Muscle of leg (tissue), 11 donors: Measurements from ENCODE around the gene SOBP. TPM values are rescaled to one million over a fixed set of nuclear protein-coding genes. Genes with fewer than 3 reads are reported as not detected.

Experiments
- DNase-seq: peaks from one replicate; pipeline ENCODE4 v3.0.0; 2013
- H3K27ac ChIP-seq: one replicate; pipeline ENCODE4 v1.5.1; 2013; ENCODE audit warnings: mild to moderate bottlenecking, low read length, control low read depth
- H3K27me3 ChIP-seq: one replicate; pipeline ENCODE4 v1.6.1; 2013; ENCODE audit warnings: low read length; ENCODE audit not compliant: control insufficient read depth, insufficient read depth
- H3K36me3 ChIP-seq: one replicate; pipeline ENCODE4 v1.6.1; 2013; ENCODE audit warnings: low read length; ENCODE audit not compliant: control insufficient read depth, insufficient read depth
- H3K4me1 ChIP-seq: one replicate; pipeline ENCODE4 v1.6.1; 2013; ENCODE audit warnings: low read length; ENCODE audit not compliant: control insufficient read depth, insufficient read depth
- H3K4me3 ChIP-seq: one replicate; pipeline ENCODE4 v1.5.1; 2013; ENCODE audit warnings: low read length, control low read depth
- H3K9me3 ChIP-seq: replicated peaks from 2 replicates; pipeline ENCODE4 v1.6.1; 2013; ENCODE audit warnings: low read depth, low read length; ENCODE audit not compliant: control insufficient read depth
- WGBS: methylation state at CpG from one replicate; pipeline ENCODE4 v1.1.5; 2013; ENCODE audit warnings: missing lambda C conversion rate; ENCODE audit not compliant: insufficient coverage; 5-methylcytosine and 5-hydroxymethylcytosine counted together
- polyA plus RNA-seq, 8 donors: library from polyadenylated mRNA; unstranded; fragments of 120-200 nt; gene quantifications; one replicate each; pipeline versions ENCODE4 v1.2.1 to v1.2.3, GENCODE V29; 2013; ENCODE audit warnings: inconsistent platforms in 1 of 8, low replicate concordance in 1 of 8; ENCODE audit not compliant: insufficient read length in 8 of 8, insufficient read depth in 1 of 8
- total RNA-seq: library from RNA; stranded (reverse); fragments of 120-200 nt; gene quantifications from one replicate; pipeline ENCODE4 v1.2.4, GENCODE V29; 2013

Gene SOBP
- total and polyA plus RNA-seq, 9 donors: 13.6 to 17.6 (median 16.2) TPM

DNA sequence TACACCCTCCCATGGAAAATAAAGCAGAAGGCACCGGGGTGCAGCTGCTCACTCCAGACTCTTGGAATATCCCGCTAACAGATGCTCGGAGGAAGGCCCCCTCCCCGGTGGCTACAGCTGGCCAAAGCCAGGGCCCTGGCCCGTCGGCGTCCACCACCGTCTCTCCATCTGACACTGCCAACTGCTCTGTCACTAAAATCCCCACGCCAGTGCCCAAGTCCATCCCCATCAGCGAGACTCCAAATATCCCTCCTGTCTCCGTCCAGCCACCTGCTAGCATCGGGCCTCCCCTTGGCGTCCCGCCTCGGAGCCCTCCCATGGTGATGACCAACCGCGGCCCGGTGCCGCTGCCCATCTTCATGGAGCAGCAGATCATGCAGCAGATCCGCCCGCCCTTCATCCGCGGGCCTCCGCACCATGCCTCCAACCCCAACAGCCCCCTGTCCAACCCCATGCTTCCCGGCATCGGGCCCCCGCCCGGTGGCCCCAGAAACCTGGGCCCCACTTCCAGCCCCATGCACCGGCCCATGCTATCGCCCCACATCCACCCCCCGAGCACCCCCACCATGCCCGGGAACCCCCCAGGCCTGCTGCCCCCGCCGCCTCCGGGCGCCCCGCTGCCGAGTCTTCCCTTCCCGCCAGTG lies 143.9 kb downstream of the SOBP start:
- Histone ChIP-seq H3K4me1 (peaks cover 19% of the 10 kb centered on the region), H3K36me3 (peaks cover 20% of the 10 kb centered on the region), H3K4me3 (no peak overlapping the region), H3K27me3 (peaks cover 16% of the 10 kb centered on the region), H3K9me3 (no peaks in the 10 kb centered on the region), H3K27ac (peak overlapping the region; percentile 39)
- 42% methylated on average over 31 of the region's 39 CpGs for WGBS
- DNase-seq: peak; percentile 90

DNA sequence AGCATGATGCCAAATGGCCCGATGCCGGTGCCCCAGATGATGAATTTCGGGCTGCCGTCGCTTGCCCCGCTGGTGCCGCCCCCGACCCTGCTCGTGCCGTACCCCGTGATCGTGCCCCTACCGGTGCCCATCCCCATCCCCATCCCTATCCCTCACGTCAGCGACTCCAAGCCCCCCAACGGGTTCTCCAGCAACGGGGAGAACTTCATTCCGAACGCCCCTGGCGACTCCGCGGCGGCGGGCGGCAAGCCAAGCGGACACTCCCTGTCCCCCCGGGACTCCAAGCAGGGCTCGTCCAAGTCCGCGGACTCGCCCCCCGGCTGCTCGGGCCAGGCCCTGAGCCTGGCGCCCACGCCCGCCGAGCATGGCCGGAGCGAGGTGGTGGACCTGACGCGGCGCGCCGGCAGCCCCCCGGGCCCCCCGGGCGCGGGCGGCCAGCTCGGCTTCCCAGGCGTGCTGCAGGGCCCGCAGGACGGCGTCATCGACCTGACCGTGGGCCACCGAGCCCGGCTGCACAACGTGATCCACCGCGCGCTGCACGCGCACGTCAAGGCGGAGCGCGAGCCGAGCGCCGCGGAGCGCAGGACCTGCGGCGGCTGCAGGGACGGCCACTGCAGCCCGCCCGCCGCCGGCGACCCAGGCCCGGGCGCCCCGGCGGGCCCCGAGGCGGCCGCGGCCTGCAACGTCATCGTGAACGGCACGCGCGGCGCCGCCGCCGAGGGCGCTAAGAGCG lies 144.6 kb downstream of the SOBP start:
- no peak overlapping the region for H3K4me3 ChIP-seq
- H3K9me3 ChIP-seq: no peaks in the 10 kb centered on the region
- peaks cover 16% of the 10 kb centered on the region for H3K4me1 ChIP-seq
- peaks cover 20% of the 10 kb centered on the region for H3K36me3 ChIP-seq
- H3K27me3 ChIP-seq: peaks cover 16% of the 10 kb centered on the region
- no peak overlapping the region for H3K27ac ChIP-seq
- DNase-seq: peak; percentile 67
- 8% methylated on average over 101 of the region's 101 CpGs for WGBS

DNA sequence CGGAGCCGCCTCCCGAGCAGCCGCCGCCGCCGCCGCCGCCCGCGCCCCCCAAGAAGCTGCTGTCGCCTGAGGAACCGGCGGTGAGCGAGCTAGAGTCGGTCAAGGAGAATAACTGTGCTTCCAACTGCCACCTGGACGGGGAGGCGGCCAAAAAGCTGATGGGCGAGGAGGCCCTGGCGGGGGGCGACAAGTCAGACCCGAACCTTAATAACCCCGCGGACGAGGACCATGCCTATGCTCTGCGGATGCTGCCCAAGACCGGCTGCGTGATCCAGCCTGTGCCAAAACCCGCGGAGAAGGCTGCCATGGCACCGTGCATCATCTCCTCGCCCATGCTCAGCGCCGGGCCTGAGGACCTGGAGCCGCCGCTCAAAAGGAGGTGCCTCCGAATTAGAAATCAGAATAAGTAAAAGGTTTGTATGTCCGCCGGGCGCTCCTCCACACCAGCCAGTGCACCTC lies 145.2 kb downstream of the SOBP start:
- peaks cover 16% of the 10 kb centered on the region for H3K27me3 ChIP-seq
- no peak for DNase-seq
- peaks cover 20% of the 10 kb centered on the region for H3K36me3 ChIP-seq
- no peaks in the 10 kb centered on the region for H3K9me3 ChIP-seq
- H3K27ac ChIP-seq: no peak overlapping the region
- H3K4me3 ChIP-seq: no peak overlapping the region
- WGBS: 48% methylated on average over 34 of the region's 40 CpGs
- peaks cover 18% of the 10 kb centered on the region for H3K4me1 ChIP-seq

DNA sequence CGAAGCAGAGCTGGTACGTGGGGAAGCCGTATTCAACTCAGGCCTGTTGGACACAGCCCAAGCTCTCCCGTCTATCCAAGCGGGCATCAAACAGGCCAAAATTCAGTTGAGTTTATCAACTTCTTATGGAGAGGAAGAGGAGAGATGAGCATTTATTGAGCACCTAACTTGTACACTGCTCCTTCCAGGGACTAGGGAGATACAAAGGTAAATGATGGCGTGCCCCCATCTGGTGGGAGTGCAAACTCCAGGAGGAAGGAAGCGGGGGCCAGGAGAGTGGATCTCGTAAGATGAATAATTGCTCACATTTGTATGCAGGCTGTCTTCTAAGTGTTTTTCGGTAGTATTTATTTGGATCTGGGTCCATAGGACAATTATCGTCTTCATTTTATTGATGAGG lies 146.6 kb downstream of the SOBP start:
- WGBS: 94% methylated on average over 4 of the region's 10 CpGs
- peaks cover 16% of the 10 kb centered on the region for H3K27me3 ChIP-seq
- no peak overlapping the region for H3K27ac ChIP-seq
- H3K4me3 ChIP-seq: no peak overlapping the region
- no peak for DNase-seq
- peaks cover 24% of the 10 kb centered on the region for H3K4me1 ChIP-seq
- H3K9me3 ChIP-seq: no peaks in the 10 kb centered on the region
- H3K36me3 ChIP-seq: peaks cover 20% of the 10 kb centered on the region

DNA sequence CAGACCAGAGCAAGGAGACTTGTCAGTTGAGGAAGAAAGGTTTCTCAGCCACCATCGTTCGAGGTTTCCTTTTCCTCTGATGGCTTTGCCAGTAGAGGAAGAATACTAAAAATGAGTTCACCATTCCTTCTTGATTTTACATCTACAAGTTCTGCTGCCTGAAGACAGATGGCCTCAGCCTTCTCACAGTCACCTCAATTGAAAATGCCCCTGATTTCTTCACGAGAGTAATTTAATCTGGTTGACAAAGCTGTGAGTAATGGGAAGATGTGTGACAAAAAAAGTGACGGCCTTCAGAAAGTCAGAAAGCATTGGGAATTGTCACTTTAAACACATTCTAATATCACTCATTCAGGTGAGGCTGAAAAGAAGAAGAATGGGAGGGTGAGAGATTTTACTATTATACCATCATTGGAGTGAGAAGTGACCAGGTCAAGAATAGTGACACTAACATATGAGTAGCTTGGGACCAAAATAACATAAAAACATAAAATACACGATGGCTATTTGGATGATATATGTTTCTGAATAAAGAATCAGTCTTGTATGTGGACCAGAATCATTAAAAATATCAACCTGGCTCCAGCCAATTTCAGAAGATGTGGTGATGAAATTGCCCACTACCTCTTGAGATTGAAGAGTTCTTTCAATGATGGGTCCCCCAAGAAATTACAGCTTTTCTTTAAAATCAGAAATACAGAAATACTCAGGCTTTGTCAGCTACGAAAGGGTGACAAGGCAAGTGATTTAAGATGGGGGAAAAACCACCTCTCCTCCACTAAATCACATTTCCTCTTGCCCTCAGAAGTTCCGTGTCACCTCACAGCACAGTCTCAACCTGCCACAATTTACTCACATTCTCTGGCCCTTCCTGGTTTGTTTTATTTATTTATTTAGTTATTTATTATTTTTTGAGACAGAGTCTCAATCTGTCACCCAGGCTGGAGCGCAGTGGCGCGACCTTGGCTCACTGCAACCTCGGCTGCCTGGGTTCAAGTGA lies 147.7 kb downstream of the SOBP start:
- H3K9me3 ChIP-seq: no peaks in the 10 kb centered on the region
- no peak overlapping the region for H3K27ac ChIP-seq
- WGBS: 96% methylated on average over 4 of the region's 11 CpGs
- no peak overlapping the region for H3K4me3 ChIP-seq
- no peak for DNase-seq
- peaks cover 20% of the 10 kb centered on the region for H3K36me3 ChIP-seq
- peaks cover 16% of the 10 kb centered on the region for H3K27me3 ChIP-seq
- H3K4me1 ChIP-seq: peaks cover 34% of the 10 kb centered on the region

DNA sequence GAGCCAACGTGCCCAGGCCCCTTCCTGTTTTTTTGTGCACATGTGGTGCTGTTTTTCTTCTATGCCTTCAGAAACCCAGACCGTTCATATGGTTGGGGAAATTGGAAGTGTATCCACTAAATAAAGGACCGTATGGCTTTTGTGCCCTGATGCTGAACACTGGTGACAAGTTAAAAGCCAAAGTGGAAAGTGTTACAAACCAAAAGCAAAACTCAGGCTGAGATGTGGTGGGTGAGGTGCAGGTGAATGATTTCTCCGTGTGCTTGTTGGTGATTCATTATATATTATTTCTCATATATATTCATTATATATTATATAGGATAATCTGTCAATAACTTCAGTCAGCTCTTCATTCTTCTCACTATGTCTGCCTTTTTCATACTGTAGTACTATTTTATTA lies 148.6 kb downstream of the SOBP start:
- peaks cover 32% of the 10 kb centered on the region for H3K4me1 ChIP-seq
- no peak overlapping the region for H3K4me3 ChIP-seq
- H3K9me3 ChIP-seq: no peaks in the 10 kb centered on the region
- 20% methylated on average over 1 of the region's 4 CpGs for WGBS
- H3K27ac ChIP-seq: no peak overlapping the region
- peaks cover 16% of the 10 kb centered on the region for H3K27me3 ChIP-seq
- peaks cover 20% of the 10 kb centered on the region for H3K36me3 ChIP-seq
- no peak for DNase-seq

DNA sequence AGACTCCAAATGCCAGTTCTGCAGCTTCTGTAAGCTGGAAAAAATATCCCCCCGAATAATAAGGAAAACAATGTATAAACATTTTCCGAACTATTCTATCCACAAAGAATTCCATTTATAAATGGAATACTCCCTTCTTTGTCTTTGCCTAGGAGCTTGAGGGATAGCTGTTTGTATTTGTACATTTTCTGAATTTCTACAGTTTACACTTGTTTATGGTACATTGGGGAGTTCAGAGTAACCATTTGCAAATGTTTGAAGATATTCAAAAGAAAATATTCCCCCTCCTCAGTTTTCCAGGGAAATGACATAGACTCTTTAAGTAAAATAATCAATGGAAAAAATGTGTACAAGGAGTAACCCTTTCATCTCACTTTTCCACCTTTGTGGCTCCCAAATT lies 149.6 kb downstream of the SOBP start:
- WGBS: no CpG with 5 or more reads among the region's 2 CpGs
- Histone ChIP-seq H3K27me3 (peaks cover 10% of the 10 kb centered on the region), H3K4me3 (no peak overlapping the region), H3K9me3 (no peaks in the 10 kb centered on the region), H3K27ac (peak overlapping the region; percentile 11), H3K4me1 (peaks cover 22% of the 10 kb centered on the region), H3K36me3 (peaks cover 20% of the 10 kb centered on the region)
- DNase-seq: peak; percentile 82

DNA sequence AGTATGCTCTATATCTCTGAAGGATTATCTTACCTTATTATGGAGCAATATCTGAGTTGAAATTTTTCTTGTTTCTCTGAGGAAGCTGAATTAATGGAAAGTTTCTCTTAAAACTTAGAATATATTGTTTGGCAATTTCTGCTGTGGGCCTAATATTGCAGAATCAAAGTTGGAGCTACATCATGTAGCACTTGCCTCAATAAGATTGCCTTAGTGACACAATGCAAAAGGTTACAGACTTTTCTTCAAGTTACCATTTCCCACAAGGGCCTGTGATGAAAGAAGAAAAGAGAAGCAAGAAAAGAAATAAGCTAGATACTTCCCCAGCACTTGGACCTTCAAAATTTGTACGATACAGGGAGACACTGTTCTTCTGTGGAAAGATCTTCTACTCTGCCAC lies 151.2 kb downstream of the SOBP start:
- DNase-seq: no peak
- Histone ChIP-seq H3K4me1 (peaks cover 26% of the 10 kb centered on the region), H3K27ac (peak overlapping the region; percentile 69), H3K36me3 (peaks cover 10% of the 10 kb centered on the region), H3K27me3 (peaks cover 4% of the 10 kb centered on the region), H3K9me3 (no peaks in the 10 kb centered on the region), H3K4me3 (no peak overlapping the region)
- no CpG with 5 or more reads among the region's 1 CpG for whole genome bisulfite sequencing

DNA sequence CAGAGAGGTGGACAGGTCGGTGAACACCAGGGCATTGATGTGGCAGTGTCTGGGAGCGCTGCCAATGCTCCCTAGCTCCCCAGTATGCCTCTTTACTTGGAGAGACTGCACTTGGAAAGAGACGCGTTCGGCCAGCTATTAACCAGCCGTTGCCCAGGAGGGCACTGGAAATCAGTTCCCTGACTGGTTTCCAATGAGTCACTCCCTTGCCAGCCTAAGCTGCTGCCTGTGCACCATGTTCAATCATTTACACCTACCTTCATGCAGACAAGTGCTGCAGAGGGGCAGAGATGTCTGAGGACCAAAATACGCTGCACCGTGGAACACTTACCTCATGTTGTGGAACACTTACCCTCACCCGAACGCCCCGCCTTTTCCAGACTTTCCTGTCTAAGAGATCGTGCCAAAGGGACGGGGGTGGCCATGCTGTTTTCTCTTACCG lies 151.6 kb downstream of the SOBP start:
- H3K4me3 ChIP-seq: no peak overlapping the region
- H3K27ac ChIP-seq: peak overlapping the region; percentile 69
- H3K9me3 ChIP-seq: no peaks in the 10 kb centered on the region
- H3K4me1 ChIP-seq: peaks cover 30% of the 10 kb centered on the region
- DNase-seq: peak; percentile 68
- peaks cover 9% of the 10 kb centered on the region for H3K36me3 ChIP-seq
- H3K27me3 ChIP-seq: no peaks in the 10 kb centered on the region
- 54% methylated on average over 11 of the region's 14 CpGs for WGBS
